Neutrophil (primary cell): ENCODE results near the gene PRIM1.

Source experiments
- H3K27ac ChIP-seq: fragments of 200-600 bp; sonication (generic); 2 replicates; pipeline ENCODE4 v1.5.1; 2016; ENCODE audit warnings: mild to moderate bottlenecking, moderate library complexity
- H3K27me3 ChIP-seq: fragments of 200-600 bp; sonication (generic); 2 replicates; pipeline ENCODE4 v1.6.0; 2016; ENCODE audit warnings: mild to moderate bottlenecking
- H3K36me3 ChIP-seq: fragments of 200-600 bp; sonication (generic); 2 replicates; pipeline ENCODE4 v1.5.1; 2017
- H3K4me1 ChIP-seq, 2 experiments: fragments of 200-600 bp in 1 of 2; sonication (generic) in 1 of 2; 1 replicate in 1 of 2; 2 replicates in 1 of 2; pipeline versions ENCODE4 v1.5.1 to v1.6.1; 2013 to 2016; ENCODE audit warnings: low read depth in 1 of 2, low read length in 1 of 2, mild to moderate bottlenecking in 1 of 2, moderate library complexity in 1 of 2; ENCODE audit not compliant: control insufficient read depth in 1 of 2, insufficient read depth in 1 of 2
- H3K4me3 ChIP-seq, 2 experiments: fragments of 200-600 bp in 1 of 2; sonication (generic) in 1 of 2; 1 replicate in 1 of 2; 2 replicates in 1 of 2; pipeline ENCODE4 v1.5.1; 2013 to 2016; ENCODE audit warnings: low read depth in 1 of 2, low read length in 1 of 2, mild to moderate bottlenecking in 1 of 2, moderate library complexity in 1 of 2
- H3K9me3 ChIP-seq: fragments of 200-600 bp; sonication (generic); 2 replicates; pipeline ENCODE4 v1.5.1; 2016
- CTCF ChIP-seq: fragments of 200-600 bp; sonication (generic); IDR thresholded peaks from 2 replicates; pipeline ENCODE4 v1.5.1; 2016; ENCODE audit warnings: antibody characterized with exemption

The PRIM1 gene

DNA sequence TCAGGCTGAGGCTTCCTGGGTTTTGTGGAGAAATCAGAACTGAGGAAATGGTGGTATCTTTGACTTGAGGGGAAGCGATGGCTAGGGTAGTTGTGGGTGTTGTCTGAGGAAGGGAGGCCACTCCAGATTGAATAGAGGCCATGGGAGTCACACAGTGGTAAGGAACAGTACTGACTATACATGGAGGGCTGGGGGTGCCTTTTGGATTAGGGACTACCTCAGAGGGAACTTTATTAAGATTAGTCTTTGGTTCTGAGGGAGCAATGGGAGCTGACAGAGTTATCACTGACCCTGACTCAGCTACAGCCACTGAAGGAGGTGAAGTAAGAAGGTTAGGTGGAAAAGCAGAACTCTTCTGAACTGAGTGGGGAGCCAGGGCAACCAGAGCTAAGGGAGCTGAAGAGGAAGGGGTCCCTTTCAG is 31.4 kb downstream of the PRIM1 start:
- H3K27me3 ChIP-seq: no peaks in the 10 kb centered on the region
- H3K36me3 ChIP-seq: peaks cover 3% of the 10 kb centered on the region
- H3K4me1 ChIP-seq: peaks cover 74 to 81% of the 10 kb centered on the region in 2 experiments
- peak overlapping the region; percentile 15 to 37 for H3K4me3 ChIP-seq
- TF ChIP-seq CTCF: no peak
- no peaks in the 10 kb centered on the region for H3K9me3 ChIP-seq
- peak overlapping the region; percentile 96 for H3K27ac ChIP-seq

DNA sequence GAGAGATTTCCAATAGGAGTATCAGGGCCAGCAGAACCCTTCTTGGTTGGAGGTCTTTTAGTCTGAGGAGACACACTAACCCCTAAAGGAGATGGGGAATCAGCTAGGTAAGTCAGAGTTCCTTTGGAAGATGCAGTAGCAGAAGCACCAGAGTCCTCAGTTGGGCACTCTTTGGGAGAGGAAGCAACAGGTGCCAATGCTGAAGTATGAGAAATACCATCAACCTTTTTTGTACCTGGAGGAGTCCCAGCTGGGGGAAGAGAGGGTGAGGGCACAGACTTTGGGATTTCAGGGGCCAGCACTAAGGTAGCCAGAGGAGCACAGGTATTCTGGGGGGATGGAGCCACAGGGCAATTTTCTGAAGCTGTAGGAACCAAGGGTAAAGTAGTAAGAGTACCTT is 33.1 kb downstream of the PRIM1 start:
- peaks cover 9% of the 10 kb centered on the region for H3K36me3 ChIP-seq
- peaks cover 71 to 80% of the 10 kb centered on the region in 2 experiments for H3K4me1 ChIP-seq
- no peaks in the 10 kb centered on the region for H3K9me3 ChIP-seq
- no peak overlapping the region for H3K4me3 ChIP-seq
- no peaks in the 10 kb centered on the region for H3K27me3 ChIP-seq
- H3K27ac ChIP-seq: peak overlapping the region; percentile 96
- no peak for TF ChIP-seq CTCF

DNA sequence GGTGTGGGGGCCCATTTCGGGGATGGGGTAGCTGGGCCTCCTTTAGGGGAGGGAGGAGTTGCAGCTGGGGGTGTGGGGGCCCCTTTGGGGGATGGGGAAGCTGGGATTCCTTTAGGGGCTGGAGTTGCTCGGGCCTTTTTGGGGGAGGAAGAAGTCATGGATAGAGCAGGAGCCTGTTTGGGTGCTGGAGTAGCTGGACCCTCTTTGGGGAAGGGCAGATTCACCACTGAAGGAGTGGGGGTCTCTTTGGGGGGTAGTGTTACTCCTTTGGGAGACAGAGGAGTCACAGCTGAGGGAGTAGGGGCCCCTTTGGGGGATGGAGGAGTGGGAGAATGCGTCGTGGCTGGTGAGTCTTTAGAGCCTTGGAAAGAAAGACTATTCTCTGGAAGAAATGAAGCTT is 33.5 kb downstream of the PRIM1 start:
- TF ChIP-seq CTCF: no peak
- H3K36me3 ChIP-seq: peaks cover 13% of the 10 kb centered on the region
- H3K9me3 ChIP-seq: no peaks in the 10 kb centered on the region
- H3K4me3 ChIP-seq: no peak overlapping the region
- peaks cover 71 to 80% of the 10 kb centered on the region in 2 experiments for H3K4me1 ChIP-seq
- H3K27me3 ChIP-seq: no peaks in the 10 kb centered on the region
- peak overlapping the region; percentile 96 for H3K27ac ChIP-seq

DNA sequence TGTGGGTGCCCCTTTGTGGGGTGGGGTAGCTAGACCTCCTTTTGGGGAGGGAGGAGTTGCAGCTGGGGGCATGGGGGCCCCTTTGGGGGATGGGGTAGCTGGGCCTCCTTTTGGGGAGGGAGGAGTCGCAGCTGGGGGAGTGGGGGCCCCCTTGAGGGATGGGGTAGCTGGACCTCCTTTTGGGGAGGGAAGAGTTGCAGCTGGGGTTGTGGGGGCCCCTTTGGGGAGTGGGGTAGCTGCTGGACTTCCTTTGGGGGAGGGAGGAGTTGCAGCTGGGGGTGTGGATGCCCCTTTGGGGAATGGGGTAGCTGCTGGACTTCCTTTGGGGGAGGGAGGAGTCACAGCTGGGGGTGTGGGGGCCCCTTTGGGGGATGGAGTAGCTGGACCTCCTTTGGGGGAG is 34.0 kb downstream of the PRIM1 start:
- peaks cover 71 to 80% of the 10 kb centered on the region in 2 experiments for H3K4me1 ChIP-seq
- H3K9me3 ChIP-seq: no peaks in the 10 kb centered on the region
- H3K36me3 ChIP-seq: peaks cover 15% of the 10 kb centered on the region
- TF ChIP-seq CTCF: no peak
- H3K4me3 ChIP-seq: no peak overlapping the region
- H3K27ac ChIP-seq: no peak overlapping the region
- no peaks in the 10 kb centered on the region for H3K27me3 ChIP-seq

DNA sequence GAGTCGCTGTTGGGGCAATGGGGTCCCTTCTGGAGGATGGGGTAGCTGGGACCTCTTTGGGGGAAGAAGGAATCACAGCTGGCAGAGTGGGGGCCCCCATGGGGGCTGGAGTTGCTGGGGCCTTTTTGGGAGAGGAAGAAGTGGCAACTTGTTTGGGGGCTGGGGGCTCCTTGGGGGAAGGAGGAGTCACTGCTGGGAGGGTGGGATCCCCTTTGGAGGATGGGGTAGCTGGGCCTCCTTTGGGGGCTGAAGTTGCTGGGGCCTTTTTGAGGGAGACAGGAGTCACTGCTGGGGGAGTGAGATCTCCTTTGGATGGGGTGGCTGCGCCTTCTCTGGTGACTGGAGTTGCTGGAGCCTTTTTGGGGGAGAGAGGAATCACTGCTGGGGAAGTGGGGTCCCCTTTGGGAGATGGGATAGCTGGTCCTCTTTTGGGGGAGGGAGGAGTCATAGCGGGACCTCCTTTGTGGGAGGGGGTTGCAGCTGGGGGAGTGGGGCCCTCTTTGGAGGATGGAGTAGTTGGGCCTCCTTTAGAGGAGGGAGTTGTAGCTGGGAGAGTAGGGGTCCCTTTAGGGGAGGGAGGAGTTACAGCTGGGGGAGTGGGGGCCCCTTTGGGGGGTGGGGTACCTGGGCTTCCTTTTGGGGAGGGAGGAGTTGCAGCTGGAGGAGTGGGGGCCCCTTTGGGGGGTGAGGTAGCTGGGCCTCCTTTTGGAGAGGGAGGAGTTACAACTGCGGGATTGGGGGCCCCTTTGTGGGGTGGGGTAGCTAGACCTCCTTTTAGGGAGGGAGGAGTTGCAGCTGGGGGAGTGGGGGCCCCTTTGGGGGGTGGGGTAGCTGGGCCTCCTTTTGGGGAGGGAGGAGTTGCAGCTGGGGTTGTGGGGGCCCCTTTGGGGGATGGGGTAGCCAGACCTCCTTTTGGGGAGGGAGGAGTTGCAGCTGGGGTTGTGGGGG is 34.9 kb downstream of the PRIM1 start:
- no peaks in the 10 kb centered on the region for H3K27me3 ChIP-seq
- peak overlapping the region; percentile 90 for H3K27ac ChIP-seq
- no peak overlapping the region for H3K4me3 ChIP-seq
- H3K36me3 ChIP-seq: peaks cover 24% of the 10 kb centered on the region
- H3K4me1 ChIP-seq: peaks cover 71 to 80% of the 10 kb centered on the region in 2 experiments
- no peaks in the 10 kb centered on the region for H3K9me3 ChIP-seq
- TF ChIP-seq CTCF: no peak
